Mesenchymal stem cell (in vitro differentiated cells and primary cell): ENCODE measurements around the gene COL23A1.

Experiments
- DNase-seq: peaks from one replicate; pipeline ENCODE4 v3.0.0-alpha.2; 2013
- H2AFZ ChIP-seq: one replicate; pipeline ENCODE4 v1.6.1; 2013; ENCODE audit warnings: low read depth, mild to moderate bottlenecking, control low read depth, inconsistent platforms, low read length, moderate library complexity
- H2AK5ac ChIP-seq: 2 replicates; pipeline ENCODE4 v1.6.1; 2013; ENCODE audit warnings: low read length, moderate library complexity, mild to moderate bottlenecking, inconsistent platforms; ENCODE audit not compliant: severe bottlenecking
- H2BK120ac ChIP-seq: one replicate; pipeline ENCODE4 v1.6.1; 2013; ENCODE audit warnings: low read depth, mild to moderate bottlenecking, inconsistent platforms, low read length, moderate library complexity
- H2BK12ac ChIP-seq, 2 experiments: one replicate each; pipeline ENCODE4 v1.6.1; 2013; ENCODE audit warnings: inconsistent platforms in 2 of 2, low read length in 2 of 2, mild to moderate bottlenecking in 2 of 2, moderate library complexity in 2 of 2, control low read depth in 1 of 2
- H2BK15ac ChIP-seq: one replicate; pipeline ENCODE4 v1.6.1; 2013; ENCODE audit warnings: mild to moderate bottlenecking, low read depth, inconsistent platforms; ENCODE audit not compliant: poor library complexity, severe bottlenecking
- H2BK5ac ChIP-seq: 2 replicates; pipeline ENCODE4 v1.6.1; 2013; ENCODE audit warnings: low read depth, mild to moderate bottlenecking, low read length, control low read depth, inconsistent platforms; ENCODE audit not compliant: poor library complexity, severe bottlenecking
- H3K14ac ChIP-seq, 2 experiments: one replicate each; pipeline ENCODE4 v1.6.1; 2013; ENCODE audit warnings: inconsistent platforms in 2 of 2, low read length in 2 of 2, control low read depth in 1 of 2, mild to moderate bottlenecking in 1 of 2, moderate library complexity in 1 of 2
- H3K18ac ChIP-seq, 2 experiments: one replicate each; pipeline ENCODE4 v1.6.1; 2013; ENCODE audit warnings: inconsistent platforms in 2 of 2, low read length in 2 of 2, control low read depth in 1 of 2, low read depth in 1 of 2, mild to moderate bottlenecking in 1 of 2
- H3K23ac ChIP-seq, 2 experiments: one replicate each; pipeline ENCODE4 v1.6.1; 2013; ENCODE audit warnings: inconsistent platforms in 2 of 2, low read length in 2 of 2, mild to moderate bottlenecking in 2 of 2, moderate library complexity in 2 of 2, control low read depth in 1 of 2
- H3K27ac ChIP-seq: 2 replicates; pipeline ENCODE4 v1.5.1; 2013; ENCODE audit warnings: mild to moderate bottlenecking, moderate library complexity, low read length, control low read depth, inconsistent platforms; ENCODE audit not compliant: poor library complexity, severe bottlenecking
- H3K27me3 ChIP-seq, 2 experiments: 2 replicates each; pipeline versions ENCODE4 v1.6.1 to v1.7.0; 2013; ENCODE audit warnings: low read length in 2 of 2, mild to moderate bottlenecking in 2 of 2, moderate library complexity in 2 of 2, control low read depth in 1 of 2, inconsistent platforms in 1 of 2; ENCODE audit not compliant: control insufficient read depth in 1 of 2, insufficient read depth in 1 of 2
- H3K36me3 ChIP-seq, 2 experiments: 2 replicates each; pipeline versions ENCODE4 v1.6.1 to v1.7.0; 2013; ENCODE audit warnings: low read length in 2 of 2, control low read depth in 1 of 2, inconsistent platforms in 1 of 2, low read depth in 1 of 2, mild to moderate bottlenecking in 1 of 2; ENCODE audit not compliant: insufficient read depth in 2 of 2, control insufficient read depth in 1 of 2
- H3K4ac ChIP-seq, 2 experiments: one replicate each; pipeline ENCODE4 v1.6.1; 2013; ENCODE audit warnings: inconsistent platforms in 2 of 2, low read length in 2 of 2, mild to moderate bottlenecking in 2 of 2, moderate library complexity in 2 of 2, control low read depth in 1 of 2, low read depth in 1 of 2
- H3K4me1 ChIP-seq: 2 replicates; pipeline ENCODE4 v1.6.1; 2013; ENCODE audit warnings: low read depth, low read length, control low read depth; ENCODE audit not compliant: control insufficient read depth, insufficient read depth
- H3K4me2 ChIP-seq: 2 replicates; pipeline ENCODE4 v1.6.1; 2013; ENCODE audit warnings: low read length, mild to moderate bottlenecking, inconsistent platforms; ENCODE audit not compliant: poor library complexity, severe bottlenecking
- H3K4me3 ChIP-seq, 2 experiments: 2 replicates each; pipeline versions ENCODE4 v1.5.1 to v1.7.0; 2013; ENCODE audit warnings: low read length in 2 of 2, mild to moderate bottlenecking in 2 of 2, control low read depth in 1 of 2, low read depth in 1 of 2; ENCODE audit not compliant: insufficient read depth in 1 of 2
- H3K79me1 ChIP-seq: replicated peaks from 2 replicates; pipeline ENCODE4 v1.6.1; 2013; ENCODE audit warnings: mild to moderate bottlenecking, control low read depth, low read length, inconsistent platforms; ENCODE audit not compliant: poor library complexity, severe bottlenecking
- H3K9ac ChIP-seq: 2 replicates; pipeline ENCODE4 v1.7.0; 2013; ENCODE audit warnings: mild to moderate bottlenecking, low read length, moderate library complexity
- H3K9me3 ChIP-seq: 2 replicates; pipeline ENCODE4 v1.7.0; 2013; ENCODE audit warnings: mild to moderate bottlenecking, low read length; ENCODE audit not compliant: control insufficient read depth
- H4K8ac ChIP-seq: one replicate; pipeline ENCODE4 v1.6.1; 2013; ENCODE audit warnings: inconsistent platforms, mild to moderate bottlenecking, low read length, moderate library complexity
- H4K91ac ChIP-seq: one replicate; pipeline ENCODE4 v1.6.1; 2013; ENCODE audit warnings: mild to moderate bottlenecking, low read length, inconsistent platforms
- WGBS: methylation state at CpG from one replicate; pipeline ENCODE4 v1.1.7; 2013; ENCODE audit warnings: mixed read lengths; 5-methylcytosine and 5-hydroxymethylcytosine counted together

The COL23A1 gene

GRCh38 chr5:178221853-178222252 lies 368.3 kb downstream of the COL23A1 start:
- Histone ChIP-seq H2BK15ac (no peak overlapping the region), H2BK12ac (no peak overlapping the region), H3K23ac (no peak overlapping the region), H3K4me2 (no peak overlapping the region), H3K4me3 (no peak overlapping the region), H3K9ac (no peak overlapping the region), H2BK120ac (no peak overlapping the region), H3K4ac (no peak overlapping the region), H3K4me1 (peaks cover 11% of the 10 kb centered on the region), H2AFZ (no peak overlapping the region), H4K8ac (no peak overlapping the region), H2AK5ac (no peak overlapping the region), H3K9me3 (no peaks in the 10 kb centered on the region), H3K79me1 (peaks cover 40% of the 10 kb centered on the region), H3K36me3 (peaks cover 45 to 74% of the 10 kb centered on the region in 2 experiments), H3K27me3 (no peaks in the 10 kb centered on the region), H3K18ac (no peak overlapping the region), H4K91ac (no peak overlapping the region), H2BK5ac (no peak overlapping the region), H3K14ac (no peak overlapping the region), H3K27ac (no peak overlapping the region)
- 98% methylated on average over 3 of the region's 5 CpGs for WGBS
- no peak for DNase-seq

GRCh38 chr5:178221282-178221681 lies 368.9 kb downstream of the COL23A1 start:
- Histone ChIP-seq H2BK15ac (no peak overlapping the region), H3K79me1 (peaks cover 36% of the 10 kb centered on the region), H3K23ac (no peak overlapping the region), H3K4me1 (peaks cover 11% of the 10 kb centered on the region), H3K36me3 (peaks cover 49 to 74% of the 10 kb centered on the region in 2 experiments), H2BK5ac (no peak overlapping the region), H4K8ac (no peak overlapping the region), H3K4ac (no peak overlapping the region), H3K14ac (no peak overlapping the region), H3K9me3 (no peaks in the 10 kb centered on the region), H3K18ac (no peak overlapping the region), H3K4me3 (no peak overlapping the region), H2BK12ac (no peak overlapping the region), H3K27ac (no peak overlapping the region), H2BK120ac (no peak overlapping the region), H4K91ac (no peak overlapping the region), H2AK5ac (no peak overlapping the region), H3K9ac (no peak overlapping the region), H3K4me2 (no peak overlapping the region), H3K27me3 (no peaks in the 10 kb centered on the region), H2AFZ (no peak overlapping the region)
- 98% methylated on average over 3 of the region's 3 CpGs for WGBS
- DNase-seq = no peak

- no peak overlapping the region for H3K14ac ChIP-seq
- H3K4me1 ChIP-seq = peaks cover 3% of the 10 kb centered on the region
- H3K9me3 ChIP-seq = no peaks in the 10 kb centered on the region
- no peak overlapping the region for H3K4ac ChIP-seq
- WGBS = no CpG with 5 or more reads among the region's 3 CpGs
- H4K91ac ChIP-seq = no peak overlapping the region
- peaks cover 59 to 82% of the 10 kb centered on the region in 2 experiments for H3K36me3 ChIP-seq
- no peak overlapping the region for H2AFZ ChIP-seq
- H3K4me3 ChIP-seq = no peak overlapping the region
- no peak overlapping the region for H3K27ac ChIP-seq
- no peak overlapping the region for H3K4me2 ChIP-seq
- H2BK5ac ChIP-seq = no peak overlapping the region
- no peak overlapping the region for H4K8ac ChIP-seq
- H2BK120ac ChIP-seq = no peak overlapping the region
- no peak overlapping the region for H3K23ac ChIP-seq
- H3K79me1 ChIP-seq = peaks cover 32% of the 10 kb centered on the region
- no peak for DNase-seq
- no peak overlapping the region for H3K18ac ChIP-seq
- no peaks in the 10 kb centered on the region for H3K27me3 ChIP-seq
- H2BK12ac ChIP-seq = no peak overlapping the region
- no peak overlapping the region for H2AK5ac ChIP-seq
- no peak overlapping the region for H3K9ac ChIP-seq
- no peak overlapping the region for H2BK15ac ChIP-seq
Measured at GRCh38 chr5:178218827-178219226, 371.4 kb downstream of the COL23A1 start.

- H2AK5ac ChIP-seq = no peak overlapping the region
- H3K4me3 ChIP-seq = no peak overlapping the region
- H4K8ac ChIP-seq = no peak overlapping the region
- H3K79me1 ChIP-seq = peaks cover 28% of the 10 kb centered on the region
- H3K36me3 ChIP-seq = peaks cover 58 to 84% of the 10 kb centered on the region in 2 experiments
- WGBS = 87% methylated on average over 5 of the region's 5 CpGs
- H3K9ac ChIP-seq = no peak overlapping the region
- H3K27me3 ChIP-seq = no peaks in the 10 kb centered on the region
- H3K14ac ChIP-seq = no peak overlapping the region
- no peak overlapping the region for H3K23ac ChIP-seq
- H2AFZ ChIP-seq = no peak overlapping the region
- H2BK12ac ChIP-seq = no peak overlapping the region
- H2BK15ac ChIP-seq = no peak overlapping the region
- no peak overlapping the region for H3K18ac ChIP-seq
- H3K4me2 ChIP-seq = no peak overlapping the region
- no peaks in the 10 kb centered on the region for H3K9me3 ChIP-seq
- H2BK5ac ChIP-seq = no peak overlapping the region
- no peaks in the 10 kb centered on the region for H3K4me1 ChIP-seq
- H3K4ac ChIP-seq = no peak overlapping the region
- H2BK120ac ChIP-seq = no peak overlapping the region
- no peak for DNase-seq
- H3K27ac ChIP-seq = no peak overlapping the region
- H4K91ac ChIP-seq = no peak overlapping the region
Measured at GRCh38 chr5:178218237-178218776, 371.9 kb downstream of the COL23A1 start.
